ENCODE measurements around the gene MRPS5. TPM values are rescaled to one million over a fixed set of nuclear protein-coding genes. Genes with fewer than 3 reads are reported as not detected.

MRPS5 gene
- total RNA-seq, 1 donor from 2014 or later: 55.0 TPM

DNA sequence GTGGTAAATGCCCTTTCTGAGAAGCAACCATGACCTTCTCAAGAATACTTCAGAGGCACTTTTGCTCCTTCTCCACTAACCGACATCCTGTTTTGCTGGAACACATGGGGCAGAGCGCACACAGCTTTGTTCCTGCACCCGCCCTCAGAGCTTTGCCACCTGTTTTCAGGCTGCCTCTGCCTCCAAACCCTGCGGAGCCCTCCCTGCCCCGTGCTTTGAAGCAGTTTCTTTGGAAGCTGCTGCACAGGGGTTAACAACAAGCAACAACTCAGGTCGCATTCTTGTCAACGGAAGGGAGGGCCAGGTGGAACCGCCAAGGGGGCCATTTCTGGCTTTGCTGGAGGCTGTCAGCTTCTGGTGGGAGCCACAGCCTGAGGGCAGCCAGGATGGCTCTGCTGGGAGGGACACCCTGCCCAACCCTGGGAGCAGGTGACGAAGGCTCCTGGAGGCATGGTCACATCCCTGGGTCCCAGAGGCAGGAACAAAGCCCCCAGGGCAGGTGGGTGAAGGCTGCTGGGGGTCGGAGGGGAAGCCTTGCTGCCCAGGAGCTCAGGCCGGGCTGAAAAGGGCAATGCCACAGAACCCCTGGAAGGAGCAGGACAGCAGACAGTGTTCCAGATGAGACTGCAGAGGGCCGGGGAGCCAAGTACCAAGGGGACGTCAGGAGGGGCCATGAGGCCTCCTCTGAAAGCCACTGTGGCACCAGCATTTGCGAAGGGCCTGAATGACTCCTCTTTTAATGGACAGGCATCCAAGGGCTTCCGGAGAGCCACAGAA lies 46.8 kb downstream of the MRPS5 start:
- Histone ChIP-seq H3K27me3 (no peaks in the 10 kb centered on the region), H3K36me3 (no peaks in the 10 kb centered on the region), H3K27ac (no peak overlapping the region), H3K4me3 (no peak overlapping the region), H3K9me3 (no peaks in the 10 kb centered on the region), H3K4me1 (peaks cover 5% of the 10 kb centered on the region)
- peak in 1 of 2 donors; percentile 89 for DNase-seq (ENCODE audit: extremely low spot score in 2 of 2)
- intact Hi-C loops (cut with DNase I): no loop called here
- TF ChIP-seq, protein P1, sequence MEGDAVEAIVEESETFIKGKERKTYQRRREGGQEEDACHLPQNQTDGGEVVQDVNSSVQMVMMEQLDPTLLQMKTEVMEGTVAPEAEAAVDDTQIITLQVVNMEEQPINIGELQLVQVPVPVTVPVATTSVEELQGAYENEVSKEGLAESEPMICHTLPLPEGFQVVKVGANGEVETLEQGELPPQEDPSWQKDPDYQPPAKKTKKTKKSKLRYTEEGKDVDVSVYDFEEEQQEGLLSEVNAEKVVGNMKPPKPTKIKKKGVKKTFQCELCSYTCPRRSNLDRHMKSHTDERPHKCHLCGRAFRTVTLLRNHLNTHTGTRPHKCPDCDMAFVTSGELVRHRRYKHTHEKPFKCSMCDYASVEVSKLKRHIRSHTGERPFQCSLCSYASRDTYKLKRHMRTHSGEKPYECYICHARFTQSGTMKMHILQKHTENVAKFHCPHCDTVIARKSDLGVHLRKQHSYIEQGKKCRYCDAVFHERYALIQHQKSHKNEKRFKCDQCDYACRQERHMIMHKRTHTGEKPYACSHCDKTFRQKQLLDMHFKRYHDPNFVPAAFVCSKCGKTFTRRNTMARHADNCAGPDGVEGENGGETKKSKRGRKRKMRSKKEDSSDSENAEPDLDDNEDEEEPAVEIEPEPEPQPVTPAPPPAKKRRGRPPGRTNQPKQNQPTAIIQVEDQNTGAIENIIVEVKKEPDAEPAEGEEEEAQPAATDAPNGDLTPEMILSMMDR (IDR thresholded peaks at IDR 0.05): no peak
- no peak for TF ChIP-seq POLR2AphosphoS5 (IDR thresholded peaks at IDR 0.05; ENCODE audit: insufficient read depth in 1 of 2, low read depth in 1 of 2)
- no peak for TF ChIP-seq POLR2A (IDR thresholded peaks at IDR 0.05)

DNA sequence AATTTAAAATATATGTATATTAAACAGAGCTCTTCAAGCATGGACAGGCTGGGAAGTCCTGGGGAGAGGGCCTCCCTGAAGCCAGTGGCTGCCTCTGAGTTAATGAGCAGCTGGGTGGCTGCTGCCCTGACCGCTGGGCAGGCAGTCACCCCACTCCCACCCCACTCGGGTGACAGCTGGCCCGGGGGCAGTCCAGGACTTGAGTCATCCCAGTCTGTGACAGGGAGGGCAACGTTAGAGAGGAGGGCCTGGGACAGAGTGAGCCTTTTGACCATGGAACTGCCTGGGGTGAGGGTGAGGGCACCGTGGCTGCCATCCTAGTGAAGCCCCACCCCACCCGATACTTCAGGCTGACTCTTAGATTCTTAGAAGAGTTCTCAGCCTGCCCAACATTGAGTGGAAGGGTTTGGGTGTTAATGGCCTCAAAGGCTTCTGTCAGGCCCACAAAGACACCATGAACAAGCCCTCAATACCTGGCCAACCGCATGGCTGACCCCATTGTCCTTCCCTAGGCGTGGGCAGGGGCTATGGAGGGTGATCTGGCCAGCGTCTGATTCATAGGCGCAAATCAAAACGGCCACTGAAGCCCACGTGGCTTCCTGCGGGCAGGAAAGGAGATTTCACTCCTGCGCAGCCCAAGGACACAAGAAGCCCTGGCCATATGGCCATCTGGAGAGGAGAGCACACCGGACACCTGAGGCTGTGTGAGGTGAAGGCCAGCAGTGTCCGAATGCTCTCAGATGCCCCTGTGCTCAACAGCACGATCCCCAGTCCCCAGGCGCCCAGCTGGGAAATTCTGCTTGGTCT lies 47.5 kb downstream of the MRPS5 start:
- Histone ChIP-seq H3K36me3 (no peaks in the 10 kb centered on the region), H3K9me3 (no peaks in the 10 kb centered on the region), H3K27ac (no peak overlapping the region), H3K27me3 (no peaks in the 10 kb centered on the region), H3K4me3 (no peak overlapping the region), H3K4me1 (peaks cover 5% of the 10 kb centered on the region)
- DNase-seq (ENCODE audit: extremely low spot score in 2 of 2): peak in 1 of 2 donors; percentile 89
- intact Hi-C loops (cut with DNase I): no loop called here
- TF ChIP-seq, protein P1 (IDR thresholded peaks at IDR 0.05): no peak
- TF ChIP-seq POLR2AphosphoS5 (IDR thresholded peaks at IDR 0.05; ENCODE audit: insufficient read depth in 1 of 2, low read depth in 1 of 2) (no peak), POLR2A (IDR thresholded peaks at IDR 0.05) (no peak)

DNA sequence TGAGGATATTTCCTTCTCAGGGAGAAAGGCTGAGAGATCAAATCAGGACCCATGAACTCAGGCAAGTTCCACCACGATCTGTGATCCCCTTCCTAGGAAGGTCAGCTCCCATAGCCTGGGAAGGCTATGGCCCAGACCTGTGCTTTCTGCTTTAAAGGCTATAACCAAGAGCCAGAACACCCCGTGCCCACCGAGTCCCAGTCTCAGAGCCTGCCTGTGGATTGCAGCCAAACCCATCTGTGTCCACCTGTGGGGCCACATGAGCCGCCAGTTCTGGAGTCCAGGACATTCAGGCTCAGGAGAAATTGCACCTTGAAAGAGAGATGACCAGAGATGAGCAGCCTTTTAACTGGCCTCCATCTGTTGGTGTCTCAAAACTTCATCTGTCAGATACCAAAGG lies 49.2 kb downstream of the MRPS5 start:
- intact Hi-C loops (cut with DNase I): no loop called here
- no peak for TF ChIP-seq POLR2AphosphoS5 (IDR thresholded peaks at IDR 0.05; ENCODE audit: insufficient read depth in 1 of 2, low read depth in 1 of 2)
- no peak for TF ChIP-seq POLR2A (IDR thresholded peaks at IDR 0.05)
- TF ChIP-seq, protein P1 (IDR thresholded peaks at IDR 0.05): no peak
- H3K27me3 ChIP-seq: no peaks in the 10 kb centered on the region

DNA sequence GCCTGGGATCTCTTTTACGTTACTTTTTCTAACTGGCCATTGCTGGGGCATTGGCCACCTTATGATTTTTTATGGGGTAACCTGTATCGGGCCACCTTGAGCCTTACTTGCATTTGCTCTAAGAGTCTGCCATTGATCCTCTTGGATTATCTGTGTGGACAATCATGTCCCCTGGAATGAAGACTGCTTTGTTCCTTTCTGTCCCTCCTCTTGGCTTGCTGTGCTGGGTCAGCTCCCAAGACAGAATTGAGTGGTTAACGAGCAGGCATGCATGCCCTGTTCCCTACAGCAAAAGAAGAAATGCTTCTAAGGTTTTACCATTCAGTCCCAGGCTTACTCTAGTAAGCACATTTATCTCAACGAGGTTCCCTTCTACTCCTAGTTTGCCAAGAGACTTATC lies 49.8 kb downstream of the MRPS5 start:
- H3K36me3 ChIP-seq: no peaks in the 10 kb centered on the region
- no peaks in the 10 kb centered on the region for H3K27me3 ChIP-seq
- no peak for TF ChIP-seq POLR2A (IDR thresholded peaks at IDR 0.05)
- TF ChIP-seq POLR2AphosphoS5 (IDR thresholded peaks at IDR 0.05; ENCODE audit: insufficient read depth in 1 of 2, low read depth in 1 of 2): no peak
- TF ChIP-seq, protein P1 (IDR thresholded peaks at IDR 0.05): no peak
- intact Hi-C loops (cut with DNase I): no loop called here
- peaks cover under 1% of the 10 kb centered on the region for H3K4me1 ChIP-seq
- no peak overlapping the region for H3K27ac ChIP-seq
- DNase-seq (ENCODE audit: extremely low spot score in 2 of 2): peak; percentile 31 to 47
- H3K9me3 ChIP-seq: no peaks in the 10 kb centered on the region
- no peak overlapping the region for H3K4me3 ChIP-seq

More for the DNA sequence above, 49.2 kb downstream of the MRPS5 start:
- Histone ChIP-seq H3K4me3 (no peak overlapping the region), H3K9me3 (no peaks in the 10 kb centered on the region), H3K27ac (no peak overlapping the region), H3K4me1 (peaks cover 5% of the 10 kb centered on the region), H3K36me3 (no peaks in the 10 kb centered on the region)
- DNase-seq (ENCODE audit: extremely low spot score in 2 of 2): peak; percentile 44 to 46

Measured in vagina (tissue), 2 donors.